ENCODE data around the gene FH.

Gene FH

DNA sequence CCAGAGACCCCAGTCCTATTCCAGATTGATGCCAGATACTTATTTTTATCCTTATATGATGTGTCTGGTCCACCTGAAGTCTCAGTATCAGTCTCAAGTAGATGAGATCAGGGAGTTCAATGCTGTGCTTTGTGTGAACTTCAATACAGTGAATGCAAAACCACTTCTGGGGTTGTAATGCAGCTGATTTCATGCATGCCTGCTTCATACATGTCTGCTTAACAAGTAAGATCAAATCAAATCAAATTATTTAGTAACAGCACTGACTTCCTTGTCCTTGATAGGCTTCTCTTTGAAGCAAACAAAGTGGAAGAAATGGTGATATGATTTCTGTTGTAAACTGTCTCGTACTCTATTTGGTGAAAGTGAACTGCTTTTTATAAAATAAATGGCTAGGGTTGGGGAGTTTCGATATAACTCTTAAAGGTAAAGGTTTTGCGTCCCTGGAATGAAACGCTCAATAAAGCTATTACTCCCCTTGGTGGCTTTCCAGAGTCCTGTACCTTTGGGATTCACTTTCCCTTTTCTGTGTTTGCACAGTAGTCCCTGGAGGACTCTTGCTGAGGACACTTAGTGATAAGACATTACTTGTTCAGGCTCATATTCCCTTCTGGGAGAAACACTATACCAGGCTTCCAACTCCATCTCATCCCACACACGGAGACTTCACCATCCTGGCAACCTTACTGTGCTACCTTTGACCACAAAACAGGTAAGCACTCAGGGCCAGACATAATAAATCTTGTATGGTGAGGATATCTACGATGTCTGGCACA is 59.3 kb downstream of the FH start (continued):
- TF ChIP-seq, protein P1, sequence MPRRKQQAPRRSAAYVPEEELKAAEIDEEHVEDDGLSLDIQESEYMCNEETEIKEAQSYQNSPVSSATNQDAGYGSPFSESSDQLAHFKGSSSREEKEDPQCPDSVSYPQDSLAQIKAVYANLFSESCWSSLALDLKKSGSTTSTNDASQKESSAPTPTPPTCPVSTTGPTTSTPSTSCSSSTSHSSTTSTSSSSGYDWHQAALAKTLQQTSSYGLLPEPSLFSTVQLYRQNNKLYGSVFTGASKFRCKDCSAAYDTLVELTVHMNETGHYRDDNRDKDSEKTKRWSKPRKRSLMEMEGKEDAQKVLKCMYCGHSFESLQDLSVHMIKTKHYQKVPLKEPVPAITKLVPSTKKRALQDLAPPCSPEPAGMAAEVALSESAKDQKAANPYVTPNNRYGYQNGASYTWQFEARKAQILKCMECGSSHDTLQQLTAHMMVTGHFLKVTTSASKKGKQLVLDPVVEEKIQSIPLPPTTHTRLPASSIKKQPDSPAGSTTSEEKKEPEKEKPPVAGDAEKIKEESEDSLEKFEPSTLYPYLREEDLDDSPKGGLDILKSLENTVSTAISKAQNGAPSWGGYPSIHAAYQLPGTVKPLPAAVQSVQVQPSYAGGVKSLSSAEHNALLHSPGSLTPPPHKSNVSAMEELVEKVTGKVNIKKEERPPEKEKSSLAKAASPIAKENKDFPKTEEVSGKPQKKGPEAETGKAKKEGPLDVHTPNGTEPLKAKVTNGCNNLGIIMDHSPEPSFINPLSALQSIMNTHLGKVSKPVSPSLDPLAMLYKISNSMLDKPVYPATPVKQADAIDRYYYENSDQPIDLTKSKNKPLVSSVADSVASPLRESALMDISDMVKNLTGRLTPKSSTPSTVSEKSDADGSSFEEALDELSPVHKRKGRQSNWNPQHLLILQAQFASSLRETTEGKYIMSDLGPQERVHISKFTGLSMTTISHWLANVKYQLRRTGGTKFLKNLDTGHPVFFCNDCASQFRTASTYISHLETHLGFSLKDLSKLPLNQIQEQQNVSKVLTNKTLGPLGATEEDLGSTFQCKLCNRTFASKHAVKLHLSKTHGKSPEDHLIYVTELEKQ (tag by site-specific recombination; IDR thresholded peaks at IDR 0.05; ENCODE audit: borderline replicate concordance): peak; percentile 93; the same call in 1 of the 2 replicates
- TF ChIP-seq ZNF544 (tag by site-specific recombination; IDR thresholded peaks at IDR 0.05): no peak
- peak; percentile 97 for TF ChIP-seq KLF8 (tag by site-specific recombination; IDR thresholded peaks at IDR 0.05)
- TF ChIP-seq WT1 (tag by site-specific recombination; IDR thresholded peaks at IDR 0.05): peak; percentile 83
- TF ChIP-seq, protein P2, sequence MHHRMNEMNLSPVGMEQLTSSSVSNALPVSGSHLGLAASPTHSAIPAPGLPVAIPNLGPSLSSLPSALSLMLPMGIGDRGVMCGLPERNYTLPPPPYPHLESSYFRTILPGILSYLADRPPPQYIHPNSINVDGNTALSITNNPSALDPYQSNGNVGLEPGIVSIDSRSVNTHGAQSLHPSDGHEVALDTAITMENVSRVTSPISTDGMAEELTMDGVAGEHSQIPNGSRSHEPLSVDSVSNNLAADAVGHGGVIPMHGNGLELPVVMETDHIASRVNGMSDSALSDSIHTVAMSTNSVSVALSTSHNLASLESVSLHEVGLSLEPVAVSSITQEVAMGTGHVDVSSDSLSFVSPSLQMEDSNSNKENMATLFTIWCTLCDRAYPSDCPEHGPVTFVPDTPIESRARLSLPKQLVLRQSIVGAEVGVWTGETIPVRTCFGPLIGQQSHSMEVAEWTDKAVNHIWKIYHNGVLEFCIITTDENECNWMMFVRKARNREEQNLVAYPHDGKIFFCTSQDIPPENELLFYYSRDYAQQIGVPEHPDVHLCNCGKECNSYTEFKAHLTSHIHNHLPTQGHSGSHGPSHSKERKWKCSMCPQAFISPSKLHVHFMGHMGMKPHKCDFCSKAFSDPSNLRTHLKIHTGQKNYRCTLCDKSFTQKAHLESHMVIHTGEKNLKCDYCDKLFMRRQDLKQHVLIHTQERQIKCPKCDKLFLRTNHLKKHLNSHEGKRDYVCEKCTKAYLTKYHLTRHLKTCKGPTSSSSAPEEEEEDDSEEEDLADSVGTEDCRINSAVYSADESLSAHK (tag by site-specific recombination; IDR thresholded peaks at IDR 0.05): no peak
- TF ChIP-seq, protein P3, sequence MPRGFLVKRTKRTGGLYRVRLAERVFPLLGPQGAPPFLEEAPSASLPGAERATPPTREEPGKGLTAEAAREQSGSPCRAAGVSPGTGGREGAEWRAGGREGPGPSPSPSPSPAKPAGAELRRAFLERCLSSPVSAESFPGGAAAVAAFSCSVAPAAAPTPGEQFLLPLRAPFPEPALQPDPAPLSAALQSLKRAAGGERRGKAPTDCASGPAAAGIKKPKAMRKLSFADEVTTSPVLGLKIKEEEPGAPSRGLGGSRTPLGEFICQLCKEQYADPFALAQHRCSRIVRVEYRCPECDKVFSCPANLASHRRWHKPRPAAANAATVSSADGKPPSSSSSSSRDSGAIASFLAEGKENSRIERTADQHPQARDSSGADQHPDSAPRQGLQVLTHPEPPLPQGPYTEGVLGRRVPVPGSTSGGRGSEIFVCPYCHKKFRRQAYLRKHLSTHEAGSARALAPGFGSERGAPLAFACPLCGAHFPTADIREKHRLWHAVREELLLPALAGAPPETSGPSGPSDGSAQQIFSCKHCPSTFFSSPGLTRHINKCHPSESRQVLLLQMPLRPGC (tag by site-specific recombination; IDR thresholded peaks at IDR 0.05): peak; percentile 87
- no peak for TF ChIP-seq KLF1 (tag by site-specific recombination; IDR thresholded peaks at IDR 0.05)
- no peak for TF ChIP-seq SETDB1 (IDR thresholded peaks at IDR 0.05; ENCODE audit: insufficient read length, low read length)
- no peak for TF ChIP-seq ZNF433 (tag by site-specific recombination; IDR thresholded peaks at IDR 0.05; ENCODE audit: low read depth)
- no peak for TF ChIP-seq ZNF37A (tag by site-specific recombination; IDR thresholded peaks at IDR 0.05)
- TF ChIP-seq SCRT1 (tag by site-specific recombination; IDR thresholded peaks at IDR 0.05; ENCODE audit: borderline replicate concordance): 0 out of 2 replicates have a peak, but pooled peaks have one; percentile 45
- TF ChIP-seq ZNF677 (tag by site-specific recombination; IDR thresholded peaks at IDR 0.05): no peak
- TF ChIP-seq ZNF23 (tag by site-specific recombination; IDR thresholded peaks at IDR 0.05; ENCODE audit: borderline replicate concordance): no peak
- TF ChIP-seq, protein P4, sequence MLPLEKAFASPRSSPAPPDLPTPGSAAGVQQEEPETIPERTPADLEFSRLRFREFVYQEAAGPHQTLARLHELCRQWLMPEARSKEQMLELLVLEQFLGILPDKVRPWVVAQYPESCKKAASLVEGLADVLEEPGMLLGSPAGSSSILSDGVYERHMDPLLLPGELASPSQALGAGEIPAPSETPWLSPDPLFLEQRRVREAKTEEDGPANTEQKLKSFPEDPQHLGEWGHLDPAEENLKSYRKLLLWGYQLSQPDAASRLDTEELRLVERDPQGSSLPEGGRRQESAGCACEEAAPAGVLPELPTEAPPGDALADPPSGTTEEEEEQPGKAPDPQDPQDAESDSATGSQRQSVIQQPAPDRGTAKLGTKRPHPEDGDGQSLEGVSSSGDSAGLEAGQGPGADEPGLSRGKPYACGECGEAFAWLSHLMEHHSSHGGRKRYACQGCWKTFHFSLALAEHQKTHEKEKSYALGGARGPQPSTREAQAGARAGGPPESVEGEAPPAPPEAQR (tag by site-specific recombination; IDR thresholded peaks at IDR 0.05): no peak
- no peak for TF ChIP-seq ZNF623 (tag by site-specific recombination; IDR thresholded peaks at IDR 0.05)
- TF ChIP-seq, protein P5, sequence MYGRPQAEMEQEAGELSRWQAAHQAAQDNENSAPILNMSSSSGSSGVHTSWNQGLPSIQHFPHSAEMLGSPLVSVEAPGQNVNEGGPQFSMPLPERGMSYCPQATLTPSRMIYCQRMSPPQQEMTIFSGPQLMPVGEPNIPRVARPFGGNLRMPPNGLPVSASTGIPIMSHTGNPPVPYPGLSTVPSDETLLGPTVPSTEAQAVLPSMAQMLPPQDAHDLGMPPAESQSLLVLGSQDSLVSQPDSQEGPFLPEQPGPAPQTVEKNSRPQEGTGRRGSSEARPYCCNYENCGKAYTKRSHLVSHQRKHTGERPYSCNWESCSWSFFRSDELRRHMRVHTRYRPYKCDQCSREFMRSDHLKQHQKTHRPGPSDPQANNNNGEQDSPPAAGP (tag by site-specific recombination; IDR thresholded peaks at IDR 0.05): peak; percentile 82
- no peak for TF ChIP-seq ZNF664 (tag by site-specific recombination; IDR thresholded peaks at IDR 0.05)
- TF ChIP-seq ZNF629 (tag by site-specific recombination; IDR thresholded peaks at IDR 0.05): peak; percentile 85
- TF ChIP-seq, protein P6, sequence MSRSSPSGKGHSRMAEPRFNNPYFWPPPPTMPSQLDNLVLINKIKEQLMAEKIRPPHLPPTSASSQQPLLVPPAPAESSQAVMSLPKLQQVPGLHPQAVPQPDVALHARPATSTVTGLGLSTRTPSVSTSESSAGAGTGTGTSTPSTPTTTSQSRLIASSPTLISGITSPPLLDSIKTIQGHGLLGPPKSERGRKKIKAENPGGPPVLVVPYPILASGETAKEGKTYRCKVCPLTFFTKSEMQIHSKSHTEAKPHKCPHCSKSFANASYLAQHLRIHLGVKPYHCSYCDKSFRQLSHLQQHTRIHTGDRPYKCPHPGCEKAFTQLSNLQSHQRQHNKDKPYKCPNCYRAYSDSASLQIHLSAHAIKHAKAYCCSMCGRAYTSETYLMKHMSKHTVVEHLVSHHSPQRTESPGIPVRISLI (tag by site-specific recombination; IDR thresholded peaks at IDR 0.05): no peak
- TF ChIP-seq ZNF501 (tag by site-specific recombination; IDR thresholded peaks at IDR 0.05): peak; percentile 74; the same call in 1 of the 2 replicates
- TF ChIP-seq ZNF121 (tag by site-specific recombination; IDR thresholded peaks at IDR 0.05): no peak
- TF ChIP-seq ZNF324 (tag by site-specific recombination; IDR thresholded peaks at IDR 0.05): no peak
- no peak for TF ChIP-seq ZNF274 (IDR thresholded peaks at IDR 0.05; ENCODE audit: low read length)
- no peak for TF ChIP-seq ZNF274 (tag by site-specific recombination; IDR thresholded peaks at IDR 0.05; ENCODE audit: borderline replicate concordance)
- no peak for TF ChIP-seq ZBTB1 (tag by site-specific recombination; IDR thresholded peaks at IDR 0.05)
- TF ChIP-seq, protein P7, sequence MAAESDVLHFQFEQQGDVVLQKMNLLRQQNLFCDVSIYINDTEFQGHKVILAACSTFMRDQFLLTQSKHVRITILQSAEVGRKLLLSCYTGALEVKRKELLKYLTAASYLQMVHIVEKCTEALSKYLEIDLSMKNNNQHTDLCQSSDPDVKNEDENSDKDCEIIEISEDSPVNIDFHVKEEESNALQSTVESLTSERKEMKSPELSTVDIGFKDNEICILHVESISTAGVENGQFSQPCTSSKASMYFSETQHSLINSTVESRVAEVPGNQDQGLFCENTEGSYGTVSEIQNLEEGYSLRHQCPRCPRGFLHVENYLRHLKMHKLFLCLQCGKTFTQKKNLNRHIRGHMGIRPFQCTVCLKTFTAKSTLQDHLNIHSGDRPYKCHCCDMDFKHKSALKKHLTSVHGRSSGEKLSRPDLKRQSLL (tag by site-specific recombination; IDR thresholded peaks at IDR 0.05): no peak
- TF ChIP-seq ZNF2 (tag by site-specific recombination; IDR thresholded peaks at IDR 0.05): no peak
- TF ChIP-seq ZEB2 (tag by site-specific recombination; IDR thresholded peaks at IDR 0.05): peak; percentile 72

Data from HEK293 (cell line).